GDM1 (cell line): ENCODE results near the gene ITGA8.
"Not testable (repeated sequence)": the region's sequence is repeated elsewhere in the genome, so short reads cannot be mapped to it uniquely, and the experiment has no call there.

Experiments used
- DNase-seq: peaks from one replicate; lab custom pipeline; 2025; lab: John Stamatoyannopoulos, UW

The ITGA8 gene

DNA sequence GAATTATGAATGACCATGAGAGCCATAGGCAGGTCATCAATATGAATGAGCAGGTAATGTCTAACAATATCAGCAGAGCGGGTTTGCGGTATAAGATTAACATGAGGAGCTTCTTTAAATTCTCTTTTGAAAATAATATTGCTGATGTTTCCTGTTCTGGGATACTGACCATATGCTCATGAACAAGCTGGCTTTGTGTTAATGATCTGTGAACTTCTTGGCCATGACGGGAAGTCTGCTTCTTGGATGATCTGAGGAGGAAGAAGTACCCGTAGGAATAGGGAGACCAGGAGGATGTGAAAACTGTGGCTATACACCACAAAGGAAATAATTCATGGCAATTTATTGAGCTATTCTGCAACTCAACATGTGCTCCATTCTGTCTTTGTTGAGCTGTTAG, 38.6 kb downstream of the ITGA8 start:
- no peak for DNase-seq

DNA sequence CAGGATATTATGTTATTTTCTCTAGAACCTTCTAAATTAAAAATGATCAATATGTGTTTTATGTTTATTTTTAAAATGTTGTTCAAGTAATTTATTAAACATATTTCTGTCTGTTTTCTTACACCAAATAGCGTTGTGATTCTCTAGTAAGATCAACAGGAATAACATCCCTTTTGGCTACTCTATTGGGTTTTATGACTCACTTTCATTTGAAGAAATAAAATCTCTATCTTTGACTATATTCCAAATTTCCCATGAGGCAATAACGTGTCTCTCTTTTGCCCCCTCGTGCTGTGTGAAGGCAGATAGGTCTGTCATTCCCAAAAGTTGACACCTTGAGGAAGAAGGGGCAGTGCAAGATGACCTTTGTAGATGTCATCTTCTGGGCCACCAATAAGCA, 40.9 kb downstream of the ITGA8 start:
- DNase-seq, result no peak

- DNase-seq, result no peak
These were observed 47.3 kb downstream of the ITGA8 start for GRCh38 chr10:15672469-15672868.

- no peak for DNase-seq
These were observed 48.8 kb downstream of the ITGA8 start for GRCh38 chr10:15670880-15671279.

DNA sequence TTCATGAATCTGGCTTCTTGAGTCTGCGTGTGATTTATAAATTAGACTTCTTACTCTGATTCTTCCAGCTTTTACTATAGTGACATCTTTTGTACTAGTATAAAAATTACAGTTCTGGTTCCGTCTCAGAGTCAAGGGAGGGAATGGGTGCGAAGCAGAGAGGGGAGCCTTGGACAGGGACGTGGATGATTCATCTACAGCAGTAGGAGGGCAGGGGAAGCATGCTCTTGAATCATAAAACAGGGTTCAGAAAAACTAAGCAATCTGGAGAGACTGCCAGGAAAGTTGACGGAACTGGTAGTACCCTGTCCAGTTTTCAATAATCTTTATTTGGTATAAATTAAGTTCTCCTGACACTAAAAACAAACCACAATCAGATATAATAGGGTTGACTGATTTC, 58.1 kb downstream of the ITGA8 start:
- no peak for DNase-seq

DNA sequence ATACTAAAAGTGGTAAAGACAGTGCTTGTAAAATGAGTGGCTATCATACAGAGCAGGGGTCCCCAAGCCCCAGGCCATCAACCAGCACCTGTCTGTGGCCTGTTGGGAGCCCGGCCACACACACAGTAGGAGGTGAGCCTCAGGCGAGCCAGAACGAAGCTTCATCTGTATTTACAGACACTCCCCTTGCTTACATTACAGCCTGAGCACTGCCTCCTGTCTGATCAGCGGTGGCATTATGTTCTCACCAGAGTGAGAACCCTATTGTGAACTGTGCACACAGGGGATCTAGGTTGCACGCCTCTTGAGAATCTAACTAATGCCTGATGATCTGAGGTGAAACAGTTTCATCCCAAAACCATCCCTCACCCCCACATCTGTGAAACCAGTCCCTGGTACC, 58.7 kb downstream of the ITGA8 start:
- no peak for DNase-seq

DNA sequence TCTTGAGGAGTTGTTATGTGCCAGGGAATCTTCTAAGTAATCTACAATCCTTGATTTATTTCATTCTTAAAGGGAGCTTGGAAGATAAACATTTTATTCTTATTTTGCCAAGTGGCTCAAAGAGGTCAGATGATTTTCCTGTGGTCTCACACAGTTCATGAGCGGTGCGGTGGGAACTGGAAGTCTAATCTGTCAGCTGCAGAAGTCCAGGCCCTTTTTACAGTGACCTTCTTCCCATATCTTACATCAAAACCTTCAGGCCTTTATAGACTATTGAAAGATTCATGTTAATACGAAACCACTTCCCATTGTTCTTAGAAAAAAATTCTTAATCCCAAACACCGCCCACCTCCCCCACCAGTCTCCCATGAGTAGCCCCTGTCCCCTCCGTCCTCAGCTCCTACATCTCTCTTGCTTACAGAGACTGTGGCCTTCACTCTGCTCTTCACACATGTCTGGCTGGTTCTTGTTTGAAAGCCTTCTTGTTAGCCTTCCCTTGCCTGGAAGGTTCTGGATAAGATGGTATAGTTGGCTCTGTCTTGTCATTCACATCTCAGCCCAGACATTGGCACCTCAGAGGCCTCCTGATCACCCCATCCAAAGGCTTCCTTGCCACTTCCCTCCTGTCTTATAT, 61.5 kb downstream of the ITGA8 start:
- DNase-seq, result no peak

- DNase-seq, result no peak
These were observed 67.0 kb downstream of the ITGA8 start for GRCh38 chr10:15652757-15653156.

- no peak for DNase-seq
These were observed 67.6 kb downstream of the ITGA8 start for GRCh38 chr10:15652117-15652516.

DNA sequence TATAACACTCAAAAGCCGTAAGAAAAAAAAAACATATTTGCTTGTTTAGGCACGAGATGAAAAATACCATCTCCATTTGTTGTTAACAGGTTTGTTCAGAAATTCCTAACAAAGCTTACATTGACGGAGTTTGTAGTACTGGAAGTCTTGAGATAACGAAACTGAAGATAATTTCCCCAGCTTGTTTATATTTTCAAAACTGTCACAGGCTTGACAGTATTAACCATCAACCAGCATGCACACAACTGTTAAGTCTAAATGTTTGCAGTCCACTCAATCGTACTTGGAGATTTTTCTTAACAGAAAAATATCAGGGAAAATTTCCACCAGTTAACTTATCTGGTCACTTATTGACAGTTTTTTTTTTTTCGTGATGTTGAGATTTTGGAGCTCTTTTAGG, 68.5 kb downstream of the ITGA8 start:
- DNase-seq, result no peak

DNA sequence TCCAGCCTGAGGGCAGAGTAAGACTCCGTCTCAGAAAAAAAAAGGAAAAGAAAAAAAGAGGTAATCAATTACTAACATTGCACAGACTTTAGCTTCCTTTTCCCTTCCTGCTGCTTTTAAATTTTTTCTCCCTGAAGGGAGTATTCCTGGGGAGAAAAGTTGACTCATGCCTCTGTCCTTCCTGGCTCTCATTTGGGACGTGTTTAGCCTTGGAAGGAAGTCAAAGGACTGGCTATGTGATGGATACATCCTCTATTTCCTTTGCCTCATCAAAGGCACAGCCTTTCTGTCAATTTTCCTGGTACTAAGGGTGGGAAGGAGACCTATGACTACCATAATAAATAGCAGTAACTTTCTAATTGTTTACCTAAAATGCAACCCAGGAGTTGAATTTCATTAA, 77.6 kb downstream of the ITGA8 start:
- no peak for DNase-seq

GRCh38 chr10:15640536-15641085, 79.1 kb downstream of the ITGA8 start:
- DNase-seq, result no peak

GRCh38 chr10:15636446-15636845, 83.3 kb downstream of the ITGA8 start:
- DNase-seq, result no peak

- no peak for DNase-seq
These were observed 87.1 kb downstream of the ITGA8 start for GRCh38 chr10:15632456-15633091.

- not testable (repeated sequence) for DNase-seq
These were observed 88.5 kb downstream of the ITGA8 start for GRCh38 chr10:15631205-15631604.

DNA sequence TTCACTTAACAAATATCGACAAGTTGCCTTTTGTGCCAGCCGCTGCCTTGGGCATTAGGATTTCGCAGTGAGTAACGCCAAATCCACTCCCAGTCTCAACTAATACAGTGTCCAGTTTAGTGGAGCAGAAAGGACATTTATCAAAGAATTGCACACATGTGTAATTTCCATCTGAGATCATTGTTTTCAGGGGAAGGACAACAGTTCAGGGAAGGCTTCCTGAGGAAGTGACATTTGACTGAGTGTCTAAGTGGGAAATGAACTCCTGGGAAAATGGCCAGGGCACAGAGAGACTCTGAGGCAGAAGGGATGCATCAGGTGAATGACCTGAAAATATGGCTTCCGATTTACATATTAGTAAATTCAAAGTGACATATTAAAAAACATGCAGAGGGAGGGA, 89.4 kb downstream of the ITGA8 start:
- DNase-seq, result no peak

DNA sequence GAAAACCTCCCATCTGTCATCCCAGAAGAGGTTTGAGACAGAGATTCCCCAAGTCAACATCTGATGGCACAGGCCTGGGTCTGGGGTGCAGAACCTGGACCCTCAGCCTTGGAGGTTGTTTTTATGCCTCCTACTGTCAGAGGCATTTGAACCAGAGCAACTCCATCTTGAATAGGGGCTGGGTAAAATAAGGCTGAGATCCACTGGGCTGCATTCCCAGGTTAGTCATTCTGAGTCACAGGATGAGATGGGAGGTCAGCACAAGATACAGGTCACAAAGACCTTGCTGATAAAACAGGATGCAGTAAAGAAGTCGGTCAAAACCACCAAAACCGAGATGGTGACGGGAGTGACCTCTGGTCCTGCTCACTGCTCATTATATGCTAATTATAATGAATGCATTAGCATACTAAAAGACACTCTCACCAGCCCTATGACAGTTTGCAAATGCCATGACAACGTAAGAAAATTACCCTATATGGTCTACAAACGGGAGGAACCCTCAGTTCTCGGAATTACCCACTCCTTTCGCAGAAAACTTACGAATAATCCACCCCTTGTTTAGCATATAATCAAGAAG, 92.0 kb downstream of the ITGA8 start:
- no peak for DNase-seq

DNA sequence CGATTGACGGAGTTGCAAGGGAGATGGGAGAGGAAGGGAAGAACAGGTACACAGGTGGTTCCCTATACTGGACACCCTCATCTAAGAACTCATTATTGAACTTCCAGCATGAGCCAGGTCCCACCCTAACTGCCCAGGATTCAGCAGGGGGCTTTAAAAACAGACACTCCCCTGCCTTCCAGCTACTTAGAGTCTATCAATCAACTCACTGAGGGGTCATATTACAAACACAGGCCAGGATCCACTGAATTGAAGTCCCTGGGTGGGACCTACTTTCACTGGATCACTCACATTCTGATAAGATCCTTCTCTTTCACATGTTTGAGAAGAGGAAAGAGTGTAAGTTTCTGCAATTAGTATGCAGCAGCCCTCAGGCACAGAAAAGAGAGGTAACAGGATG, 92.8 kb downstream of the ITGA8 start:
- DNase-seq, result no peak

GRCh38 chr10:15625261-15625660, 94.5 kb downstream of the ITGA8 start:
- no peak for DNase-seq

DNA sequence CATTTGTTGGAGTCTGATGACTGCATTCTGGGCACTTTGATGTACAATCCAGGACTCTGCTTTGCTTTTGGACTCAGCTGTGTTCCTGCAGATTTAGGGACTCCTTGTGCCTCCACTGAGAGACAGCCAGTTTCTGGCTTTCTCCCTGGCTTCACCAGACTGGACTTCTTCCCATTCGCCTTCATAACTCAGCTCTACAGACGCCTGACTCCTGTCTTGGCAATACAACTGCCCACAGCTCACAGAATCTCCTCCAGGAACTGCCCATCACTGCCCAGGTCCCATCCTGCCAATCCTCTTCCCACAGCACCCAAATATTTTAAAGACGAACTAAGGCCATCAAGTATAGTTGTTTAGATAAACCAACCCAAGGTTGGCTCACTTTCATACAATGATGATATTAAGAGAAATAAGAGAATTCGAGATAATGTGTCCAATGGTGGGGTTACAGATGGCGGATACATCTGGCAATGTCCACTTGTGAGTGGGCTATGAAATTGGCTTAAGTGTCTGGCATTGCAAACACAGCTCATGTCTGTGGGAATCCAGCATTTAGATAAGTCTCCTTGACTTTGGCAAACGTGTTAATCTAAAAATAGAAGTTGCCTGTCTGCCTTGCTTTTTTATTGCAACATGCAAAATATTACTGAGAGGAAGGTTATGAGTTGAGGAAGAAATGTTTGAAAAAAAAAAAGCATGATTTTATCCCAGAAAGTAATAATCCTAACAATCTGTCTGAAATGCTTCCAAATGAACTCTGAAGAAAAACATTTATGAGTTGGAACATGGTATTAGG, 95.1 kb downstream of the ITGA8 start:
- DNase-seq, result no peak

DNA sequence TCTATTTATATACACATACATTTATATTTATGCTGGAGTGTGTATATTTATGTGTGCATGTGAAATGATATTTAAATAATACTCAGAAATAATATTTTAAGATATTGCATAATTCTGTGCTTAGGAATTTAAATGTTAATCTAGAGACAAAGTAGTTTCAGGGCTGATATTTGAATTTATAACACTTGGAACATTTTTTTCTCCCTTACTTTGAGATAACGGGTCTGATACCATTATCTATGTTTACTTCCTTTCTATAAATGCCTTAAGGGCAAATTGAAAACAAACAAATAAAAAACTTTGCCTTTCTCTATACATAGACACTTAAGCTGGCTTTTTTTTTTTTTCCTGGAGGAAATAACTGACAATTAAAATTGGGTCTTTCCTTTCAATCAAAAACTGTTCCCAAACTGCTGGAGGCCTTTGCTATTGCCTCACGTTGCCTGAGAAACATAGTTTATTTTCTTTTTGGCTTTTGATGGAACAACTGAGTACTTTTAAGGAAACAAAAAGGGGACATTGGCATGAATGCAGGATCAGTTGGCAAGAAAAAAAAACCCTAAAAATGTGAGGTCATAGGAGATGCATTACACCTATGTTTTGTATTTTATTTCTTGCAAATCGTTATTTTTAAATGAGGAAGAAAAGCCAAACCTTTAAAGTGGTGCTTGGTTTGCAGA, 98.7 kb downstream of the ITGA8 start:
- no peak for DNase-seq

GRCh38 chr10:15620337-15620736, 99.4 kb downstream of the ITGA8 start:
- no peak for DNase-seq
